Astrocyte of the hippocampus (primary cell): ENCODE measurements around the gene ZNF609.

Experiments
- DNase-seq: peaks from one replicate; pipeline ENCODE4 v3.0.0; 2011; ENCODE audit warnings: low read depth, low spot score

Gene ZNF609

GRCh38 chr15:64694816-64695215 lies 234.4 kb downstream of the ZNF609 start:
- DNase-seq: no peak

DNA sequence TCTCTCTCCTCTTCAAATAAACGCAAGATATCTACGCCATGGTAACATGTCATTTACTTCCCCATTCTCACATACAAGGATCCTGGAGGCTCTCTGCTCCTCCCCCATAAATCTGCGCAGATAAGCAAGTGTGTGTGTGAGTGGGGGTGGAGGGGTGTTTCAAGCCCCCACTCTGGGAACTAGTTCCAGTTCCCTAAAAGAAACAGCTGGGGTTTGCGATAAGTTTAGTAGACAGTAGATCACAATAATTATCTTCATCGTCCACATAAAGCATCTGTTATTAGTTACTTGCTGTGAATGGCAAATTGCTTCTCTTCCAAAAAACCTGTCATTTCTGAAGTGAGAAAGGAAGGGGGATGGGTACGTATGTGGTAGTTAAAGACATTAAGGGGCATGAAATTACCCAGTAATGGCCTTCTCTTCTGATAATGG lies 235.2 kb downstream of the ZNF609 start:
- no peak for DNase-seq

- DNase-seq: no peak
Observed at GRCh38 chr15:64696481-64696880, 236.1 kb downstream of the ZNF609 start.

- peak; percentile 41 for DNase-seq
Observed at GRCh38 chr15:64697911-64698369, 237.6 kb downstream of the ZNF609 start.

DNA sequence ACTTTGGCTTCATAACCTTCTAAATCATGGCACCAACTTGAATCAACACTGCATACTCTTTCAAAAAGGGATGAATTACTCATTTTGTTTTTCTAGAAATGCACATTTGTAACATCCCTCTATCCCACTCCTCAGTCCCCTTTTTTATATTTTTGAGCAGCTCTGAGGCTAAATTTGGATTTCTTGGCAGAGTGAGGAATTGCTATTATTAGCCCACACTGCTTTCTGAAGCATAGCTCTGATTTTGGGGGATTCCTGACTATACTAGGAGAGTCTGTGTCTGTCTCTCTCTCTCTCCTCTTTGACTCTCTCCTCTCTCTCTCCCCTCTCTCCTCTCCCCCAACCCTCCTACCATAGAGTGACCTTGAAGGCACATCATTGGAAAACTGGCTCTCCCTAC lies 238.4 kb downstream of the ZNF609 start:
- DNase-seq: no peak

- DNase-seq: peak; percentile 42
Observed at GRCh38 chr15:64699751-64700388, 239.5 kb downstream of the ZNF609 start.

- DNase-seq: no peak
Observed at GRCh38 chr15:64701051-64701450, 240.7 kb downstream of the ZNF609 start.

DNA sequence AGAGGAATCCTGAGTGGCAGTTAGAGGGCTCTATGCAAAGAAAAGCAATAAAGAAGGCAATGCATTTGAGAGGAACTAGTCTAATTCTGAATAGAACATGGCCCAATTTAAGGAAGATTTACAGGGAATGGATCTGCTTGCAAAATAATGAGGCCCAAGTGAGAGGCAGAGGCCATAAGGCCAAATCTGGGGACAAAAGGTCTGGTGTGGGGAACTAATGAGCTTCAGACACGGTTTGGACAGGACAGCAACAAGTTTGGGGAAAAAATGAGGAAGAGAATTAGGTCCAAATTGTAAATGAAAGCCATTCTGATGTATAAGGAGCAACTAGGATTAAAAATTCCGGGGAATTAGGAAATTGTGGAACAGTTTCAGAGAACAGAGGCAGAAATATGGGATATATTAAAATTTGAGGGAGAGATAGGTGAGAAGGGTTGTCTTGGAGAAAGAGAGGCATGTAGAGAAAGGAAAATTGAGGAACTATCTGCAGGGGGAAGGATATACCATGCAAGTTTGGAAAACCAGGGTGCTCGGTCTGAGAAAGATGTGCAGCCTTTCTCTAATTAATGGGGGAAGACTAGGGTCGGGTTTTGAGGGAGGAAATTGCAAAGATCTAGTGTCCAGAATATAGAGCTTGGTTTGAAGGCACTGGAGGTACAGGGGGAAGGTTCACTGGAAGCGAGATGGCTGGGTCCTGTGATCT lies 241.3 kb downstream of the ZNF609 start:
- DNase-seq: no peak

GRCh38 chr15:64702816-64703631 lies 242.6 kb downstream of the ZNF609 start:
- peak; percentile 98 for DNase-seq

- no peak for DNase-seq
Observed at GRCh38 chr15:64703632-64703959, 243.2 kb downstream of the ZNF609 start.

DNA sequence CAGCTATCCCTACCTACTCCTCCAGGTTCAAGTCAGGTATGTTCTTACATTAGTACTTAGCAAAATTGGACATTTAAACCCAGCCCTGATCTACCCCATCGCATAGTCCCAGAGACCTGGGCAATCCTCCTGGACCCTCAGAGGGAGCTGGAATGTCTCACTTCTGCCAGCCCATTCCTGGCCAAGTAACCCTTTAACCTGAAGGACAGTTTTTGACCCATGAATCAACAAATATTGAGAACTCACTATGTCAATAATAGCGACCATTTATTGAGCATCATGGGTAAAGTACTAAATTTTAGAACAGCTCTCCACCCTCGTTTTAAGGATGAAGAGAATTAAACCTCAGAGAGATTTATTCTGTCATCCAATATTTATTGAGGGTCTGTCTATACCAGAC lies 244.6 kb downstream of the ZNF609 start:
- no peak for DNase-seq

- DNase-seq: no peak
Observed at GRCh38 chr15:64706011-64706911, 245.9 kb downstream of the ZNF609 start.

DNA sequence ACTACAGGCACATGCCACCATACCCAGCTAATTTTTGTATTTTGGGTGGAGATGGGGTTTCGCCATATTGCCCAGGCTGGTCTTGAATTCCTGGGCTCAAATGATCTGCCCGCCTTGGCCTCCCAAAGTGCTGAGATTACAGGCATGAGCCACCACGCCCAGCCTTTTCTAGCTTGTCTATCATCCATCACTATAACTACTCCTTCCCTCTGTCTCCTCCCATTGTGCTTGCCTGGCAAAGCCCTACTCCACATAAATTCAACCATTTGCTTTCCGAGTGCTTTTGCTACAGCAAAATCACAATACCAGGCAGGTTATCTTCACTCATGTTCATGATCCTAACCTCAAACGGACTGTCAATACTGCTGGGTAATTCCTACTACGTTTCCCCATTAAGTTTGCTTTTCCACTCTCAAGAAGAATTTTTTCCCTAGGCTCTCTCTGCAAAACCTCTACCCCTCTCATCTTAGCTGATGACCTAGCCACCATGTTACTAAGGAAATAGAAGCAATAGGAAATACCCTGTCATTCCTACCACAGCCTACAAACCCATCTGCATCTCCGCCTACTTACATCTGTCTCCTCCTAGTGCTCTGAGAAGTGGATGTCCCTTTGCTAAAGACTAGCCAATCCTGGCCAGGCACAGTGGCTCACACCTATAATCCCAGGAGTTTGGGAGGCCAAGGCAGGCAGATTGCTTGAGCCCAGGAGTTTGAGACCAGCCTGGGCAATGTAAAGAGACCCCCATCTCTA lies 250.5 kb downstream of the ZNF609 start:
- no peak for DNase-seq

DNA sequence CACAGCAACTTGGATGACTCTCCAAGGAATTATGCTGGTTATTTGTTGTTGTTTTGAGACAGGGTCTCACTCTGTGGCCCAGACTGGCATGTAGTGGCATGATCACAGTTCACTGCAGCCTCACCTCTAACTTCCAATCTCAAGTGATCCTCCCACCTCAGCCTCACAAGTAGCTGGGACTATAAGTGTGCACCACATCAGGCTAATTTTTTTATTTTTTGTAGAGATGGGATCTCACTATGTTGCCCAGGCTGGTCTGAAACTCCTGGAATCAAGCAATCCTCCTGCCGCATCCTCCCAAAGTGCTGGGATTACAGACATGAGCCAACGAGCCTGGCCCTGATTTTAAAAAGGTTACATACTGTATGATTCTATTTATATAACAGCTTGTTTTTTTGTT lies 252.0 kb downstream of the ZNF609 start:
- no peak for DNase-seq

DNA sequence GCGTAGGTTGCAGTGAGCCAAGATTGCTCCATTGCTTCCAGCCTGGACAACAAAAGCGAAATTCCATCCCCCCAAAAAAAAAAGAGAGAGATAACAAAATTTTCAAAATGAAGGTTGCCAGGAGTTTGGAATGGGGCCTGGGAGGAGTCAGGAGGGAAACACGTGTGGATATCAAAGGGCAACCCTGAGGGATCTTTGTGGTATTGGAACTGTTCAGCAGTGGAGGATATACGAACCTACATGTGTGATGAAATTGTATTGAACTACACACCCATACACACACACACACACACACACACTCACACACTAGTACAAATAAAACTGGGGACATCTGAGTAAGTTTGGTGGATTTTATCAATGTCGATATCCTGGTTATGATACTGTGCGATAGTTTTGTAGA lies 253.2 kb downstream of the ZNF609 start:
- DNase-seq: no peak

GRCh38 chr15:64716452-64716851 lies 256.1 kb downstream of the ZNF609 start:
- DNase-seq: no peak

DNA sequence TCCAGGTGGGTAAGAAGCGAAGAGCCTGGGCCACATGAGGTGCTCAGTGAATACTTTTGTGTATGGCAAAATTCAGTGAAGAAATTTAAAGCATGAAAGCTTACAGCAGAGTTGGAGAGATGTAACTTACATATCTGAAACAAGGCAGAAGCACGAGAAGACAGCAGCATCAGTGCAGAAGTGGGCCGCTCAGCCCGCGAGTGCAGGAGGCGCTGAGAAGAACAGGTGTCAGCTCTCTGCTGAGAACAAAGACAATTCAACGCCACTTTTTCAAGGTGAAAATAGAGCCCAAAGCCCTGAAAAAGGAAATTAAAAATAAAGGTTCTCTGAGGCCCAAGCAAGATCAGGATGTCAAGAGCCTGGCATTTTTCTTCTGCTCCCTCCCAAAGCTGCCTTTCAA lies 256.8 kb downstream of the ZNF609 start:
- no peak for DNase-seq

DNA sequence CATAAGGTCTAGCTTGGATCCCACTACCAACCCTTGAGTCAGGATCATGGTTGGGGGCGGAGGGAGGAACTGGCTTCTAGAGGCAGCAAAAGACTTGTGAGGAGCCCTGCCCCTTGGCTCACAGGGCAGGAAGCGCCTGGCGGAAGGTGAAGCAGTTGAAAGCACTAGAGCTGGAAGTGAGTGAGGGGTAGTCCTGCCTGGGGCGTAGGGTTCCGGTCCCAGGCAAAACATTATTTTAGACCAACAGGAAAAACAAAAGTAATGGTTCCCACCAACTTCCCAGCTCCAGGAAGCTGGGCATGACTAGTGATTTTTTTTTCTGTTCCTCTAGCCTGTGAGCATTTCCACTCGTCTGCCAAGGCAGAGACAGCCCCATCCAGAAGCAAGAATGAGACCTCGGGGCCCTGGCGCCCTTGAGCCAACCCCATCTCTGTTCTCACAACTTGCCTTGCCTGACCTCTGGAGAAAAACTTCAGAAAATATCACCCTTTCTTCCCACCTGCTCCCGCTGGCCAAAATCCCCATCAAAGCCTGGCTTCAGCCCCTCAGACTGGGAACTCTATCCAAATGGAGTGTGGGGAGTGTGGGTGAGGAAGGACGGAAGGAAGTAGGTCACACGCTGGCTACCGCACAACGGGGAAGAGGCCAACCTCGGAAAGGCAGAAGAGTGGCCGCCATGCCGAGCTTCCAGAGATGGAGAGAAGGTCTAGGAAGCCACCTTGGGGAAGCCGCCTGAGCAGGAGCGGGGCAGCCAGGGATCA lies 257.5 kb downstream of the ZNF609 start:
- DNase-seq: no peak

DNA sequence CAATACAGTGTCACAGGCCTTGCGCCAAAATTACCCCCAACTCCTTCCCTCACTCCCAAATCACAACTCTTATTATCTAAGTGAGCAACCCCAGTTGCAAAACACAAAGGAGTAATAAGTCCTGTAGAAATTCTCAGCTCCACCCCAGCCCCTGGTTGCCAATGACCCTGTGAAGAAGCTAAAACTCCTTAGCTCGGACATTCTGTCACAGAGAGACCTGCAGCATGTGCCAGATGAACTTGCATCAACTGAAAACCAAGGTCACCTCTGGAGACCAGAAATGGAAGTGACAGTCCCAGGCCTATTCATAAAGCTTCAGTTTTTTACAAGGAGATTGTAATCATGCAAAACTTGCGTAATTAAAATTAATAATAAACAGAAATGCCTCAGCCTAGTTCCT lies 259.8 kb downstream of the ZNF609 start:
- DNase-seq: no peak

DNA sequence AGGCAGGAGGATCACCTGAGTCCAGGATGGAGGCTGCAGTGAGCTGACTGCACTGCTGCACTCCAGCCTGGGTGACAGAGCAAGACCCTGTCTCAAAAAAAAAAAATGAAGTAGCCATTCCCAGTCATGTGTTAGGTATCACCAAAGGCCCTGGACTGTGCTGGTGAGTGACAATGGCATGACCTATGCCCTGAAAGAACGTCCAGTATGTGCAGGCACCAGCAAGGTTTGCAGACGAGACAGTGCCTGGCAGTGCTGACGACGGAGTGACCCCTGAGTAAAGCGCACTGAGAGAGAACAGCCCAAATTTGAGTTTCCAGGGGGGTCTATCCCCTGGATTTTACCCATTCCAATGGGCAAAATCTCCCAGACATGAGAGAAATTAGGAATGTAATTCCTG lies 269.8 kb downstream of the ZNF609 start:
- DNase-seq: no peak
